GM23248 (cell line): ENCODE measurements around the gene SLC22A14.

Experiments used
- EZH2 ChIP-seq: fragments of 200-600 bp; sonication (generic); IDR thresholded peaks from 2 replicates; pipeline ENCODE4 v1.6.1; 2018; ENCODE audit warnings: antibody characterized with exemption, mild to moderate bottlenecking; ENCODE audit not compliant: insufficient read depth, poor library complexity, severe bottlenecking
- EZH2phosphoT487 ChIP-seq: fragments of 200-600 bp; sonication (generic); IDR thresholded peaks from 2 replicates; pipeline ENCODE4 v1.6.1; 2018; ENCODE audit warnings: antibody characterized with exemption, moderate library complexity, mild to moderate bottlenecking, low read depth; ENCODE audit not compliant: insufficient read depth

GRCh38 chr3:38250198-38250597 lies 31.9 kb upstream of the SLC22A14 start:
- TF ChIP-seq EZH2 (no peak), EZH2phosphoT487 (no peak)
